22Rv1 (cell line): ENCODE data around the gene CAMK1D.

Experiments
- ZFX ChIP-seq: fragments of 450-650 bp; IDR thresholded peaks from 2 replicates; pipeline ENCODE4 v1.6.1; 2017; ENCODE audit warnings: antibody characterized with exemption, borderline replicate concordance
- TF ChIP-seq, protein P1 (sequence below): fragments of 450-650 bp; IDR thresholded peaks from 2 replicates; pipeline ENCODE4 v1.5.1; 2017; ENCODE audit warnings: mild to moderate bottlenecking

DNA sequence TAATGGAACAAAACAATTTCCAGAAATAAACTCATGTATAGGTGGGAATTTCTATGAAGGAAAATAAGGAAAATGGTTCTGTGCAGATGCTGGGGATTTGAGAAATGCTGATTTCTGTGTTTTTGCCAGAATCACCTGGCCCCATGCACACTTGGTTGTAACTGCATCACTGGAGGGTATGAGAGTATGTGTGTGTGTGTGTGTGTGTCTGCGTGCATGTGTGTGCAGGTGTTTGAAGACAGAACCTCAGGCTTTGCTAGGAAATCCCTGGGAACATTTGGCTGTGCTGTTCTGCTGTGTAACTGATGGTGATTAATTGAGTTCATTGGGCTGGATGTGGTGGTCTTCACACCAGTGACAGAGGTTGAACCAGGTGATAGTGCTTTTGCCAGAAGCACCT lies 141.6 kb downstream of the CAMK1D start:
- TF ChIP-seq, protein P1, sequence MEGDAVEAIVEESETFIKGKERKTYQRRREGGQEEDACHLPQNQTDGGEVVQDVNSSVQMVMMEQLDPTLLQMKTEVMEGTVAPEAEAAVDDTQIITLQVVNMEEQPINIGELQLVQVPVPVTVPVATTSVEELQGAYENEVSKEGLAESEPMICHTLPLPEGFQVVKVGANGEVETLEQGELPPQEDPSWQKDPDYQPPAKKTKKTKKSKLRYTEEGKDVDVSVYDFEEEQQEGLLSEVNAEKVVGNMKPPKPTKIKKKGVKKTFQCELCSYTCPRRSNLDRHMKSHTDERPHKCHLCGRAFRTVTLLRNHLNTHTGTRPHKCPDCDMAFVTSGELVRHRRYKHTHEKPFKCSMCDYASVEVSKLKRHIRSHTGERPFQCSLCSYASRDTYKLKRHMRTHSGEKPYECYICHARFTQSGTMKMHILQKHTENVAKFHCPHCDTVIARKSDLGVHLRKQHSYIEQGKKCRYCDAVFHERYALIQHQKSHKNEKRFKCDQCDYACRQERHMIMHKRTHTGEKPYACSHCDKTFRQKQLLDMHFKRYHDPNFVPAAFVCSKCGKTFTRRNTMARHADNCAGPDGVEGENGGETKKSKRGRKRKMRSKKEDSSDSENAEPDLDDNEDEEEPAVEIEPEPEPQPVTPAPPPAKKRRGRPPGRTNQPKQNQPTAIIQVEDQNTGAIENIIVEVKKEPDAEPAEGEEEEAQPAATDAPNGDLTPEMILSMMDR: no peak
- no peak for TF ChIP-seq ZFX
